ENCODE data around the gene BCL2.

- no peak for TF ChIP-seq GATA2 (IDR thresholded peaks at IDR 0.05; ENCODE audit: low read depth, low read length)
- no peak for TF ChIP-seq GATA3 (IDR thresholded peaks at IDR 0.05; ENCODE audit: low read depth, low read length)
These were observed 633 bp downstream of the BCL2 start for GRCh38 chr18:63318889-63319382.
